BE2C (cell line): ENCODE measurements around the gene SPATA2L.
"Not testable (repeated sequence)": the region's sequence is repeated elsewhere in the genome, so short reads cannot be mapped to it uniquely, and the experiment has no call there.

Experiments
- DNase-seq: peaks from one replicate; pipeline ENCODE4 v3.0.0-alpha.2; 2020
- H3K27me3 ChIP-seq: fragments of 250-450 bp; sonication (Bioruptor Pico); 2 replicates; pipeline ENCODE4 v1.5.1; 2020; ENCODE audit warnings: mild to moderate bottlenecking
- H3K36me3 ChIP-seq: fragments of 250-450 bp; sonication (Bioruptor Pico); 2 replicates; pipeline ENCODE4 v1.5.1; 2020; ENCODE audit warnings: mild to moderate bottlenecking
- H3K4me1 ChIP-seq: fragments of 250-450 bp; sonication (Bioruptor Pico); 2 replicates; pipeline ENCODE4 v1.5.1; 2020
- H3K4me3 ChIP-seq: 2 replicates; pipeline ENCODE4 v1.5.1; 2011; ENCODE audit warnings: low read depth, low read length
- H3K9me3 ChIP-seq: fragments of 250-450 bp; sonication (Bioruptor Pico); 2 replicates; pipeline ENCODE4 v1.5.1; 2020
- TF ChIP-seq, protein P1 (sequence below): IDR thresholded peaks from 2 replicates; pipeline ENCODE4 v1.5.1; 2012; ENCODE audit warnings: mild to moderate bottlenecking, low read depth, low read length

The SPATA2L gene

GRCh38 chr16:89691986-89692569 is 9.4 kb downstream of the SPATA2L start:
- Histone ChIP-seq H3K4me3 (no peak overlapping the region), H3K9me3 (no peaks in the 10 kb centered on the region), H3K4me1 (peaks cover 6% of the 10 kb centered on the region), H3K27me3 (no peaks in the 10 kb centered on the region), H3K36me3 (peaks cover 47% of the 10 kb centered on the region)
- TF ChIP-seq, protein P1, sequence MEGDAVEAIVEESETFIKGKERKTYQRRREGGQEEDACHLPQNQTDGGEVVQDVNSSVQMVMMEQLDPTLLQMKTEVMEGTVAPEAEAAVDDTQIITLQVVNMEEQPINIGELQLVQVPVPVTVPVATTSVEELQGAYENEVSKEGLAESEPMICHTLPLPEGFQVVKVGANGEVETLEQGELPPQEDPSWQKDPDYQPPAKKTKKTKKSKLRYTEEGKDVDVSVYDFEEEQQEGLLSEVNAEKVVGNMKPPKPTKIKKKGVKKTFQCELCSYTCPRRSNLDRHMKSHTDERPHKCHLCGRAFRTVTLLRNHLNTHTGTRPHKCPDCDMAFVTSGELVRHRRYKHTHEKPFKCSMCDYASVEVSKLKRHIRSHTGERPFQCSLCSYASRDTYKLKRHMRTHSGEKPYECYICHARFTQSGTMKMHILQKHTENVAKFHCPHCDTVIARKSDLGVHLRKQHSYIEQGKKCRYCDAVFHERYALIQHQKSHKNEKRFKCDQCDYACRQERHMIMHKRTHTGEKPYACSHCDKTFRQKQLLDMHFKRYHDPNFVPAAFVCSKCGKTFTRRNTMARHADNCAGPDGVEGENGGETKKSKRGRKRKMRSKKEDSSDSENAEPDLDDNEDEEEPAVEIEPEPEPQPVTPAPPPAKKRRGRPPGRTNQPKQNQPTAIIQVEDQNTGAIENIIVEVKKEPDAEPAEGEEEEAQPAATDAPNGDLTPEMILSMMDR = no peak
- DNase-seq = no peak

DNA sequence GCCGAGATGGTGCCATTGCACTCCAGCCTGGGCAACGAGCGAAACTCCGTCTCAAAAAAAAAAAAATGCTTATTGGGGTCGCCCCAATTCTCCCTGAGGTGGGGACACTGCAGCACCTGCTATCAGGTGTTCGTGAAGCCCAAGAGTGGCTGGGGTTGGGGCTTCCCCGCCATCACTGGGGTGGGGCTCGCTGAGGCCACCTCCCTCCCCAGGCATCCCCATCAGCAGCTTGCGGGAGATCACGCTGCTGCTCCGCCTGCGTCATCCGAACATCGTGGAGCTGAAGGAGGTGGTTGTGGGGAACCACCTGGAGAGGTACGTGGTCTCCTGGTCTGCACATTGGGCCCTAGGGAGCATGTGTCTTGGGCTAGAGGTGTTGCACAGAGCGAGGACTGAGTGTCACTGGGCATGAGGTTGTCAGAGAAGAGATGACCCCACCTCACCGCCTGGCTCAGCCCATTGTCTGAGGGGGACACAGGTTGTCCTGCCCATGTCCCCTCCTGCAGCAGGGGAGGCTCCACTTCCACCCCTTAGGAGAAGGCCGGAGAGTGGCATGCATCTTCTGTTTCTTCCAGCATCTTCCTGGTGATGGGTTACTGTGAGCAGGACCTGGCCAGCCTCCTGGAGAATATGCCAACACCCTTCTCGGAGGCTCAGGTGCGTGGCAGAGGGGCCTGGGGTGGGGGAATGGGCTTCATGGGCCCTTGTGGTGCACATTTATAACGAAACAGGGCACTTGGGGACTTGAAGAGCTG is 10.1 kb downstream of the SPATA2L start:
- no peaks in the 10 kb centered on the region; the same call in 1 of the 2 replicates for H3K4me1 ChIP-seq
- TF ChIP-seq, protein P1 = no peak

GRCh38 chr16:89690392-89690901 is 11.1 kb downstream of the SPATA2L start:
- Histone ChIP-seq H3K36me3 (peaks cover 32% of the 10 kb centered on the region), H3K4me1 (no peaks in the 10 kb centered on the region; the same call in 1 of the 2 replicates), H3K4me3 (no peak overlapping the region), H3K27me3 (no peaks in the 10 kb centered on the region), H3K9me3 (no peaks in the 10 kb centered on the region)
- TF ChIP-seq, protein P1 = no peak
- DNase-seq = no peak

More for the DNA sequence above, 10.1 kb downstream of the SPATA2L start:
- no peaks in the 10 kb centered on the region for H3K9me3 ChIP-seq
- no peak overlapping the region for H3K4me3 ChIP-seq
- H3K27me3 ChIP-seq = no peaks in the 10 kb centered on the region
- H3K36me3 ChIP-seq = peaks cover 40% of the 10 kb centered on the region
- DNase-seq = no peak

DNA sequence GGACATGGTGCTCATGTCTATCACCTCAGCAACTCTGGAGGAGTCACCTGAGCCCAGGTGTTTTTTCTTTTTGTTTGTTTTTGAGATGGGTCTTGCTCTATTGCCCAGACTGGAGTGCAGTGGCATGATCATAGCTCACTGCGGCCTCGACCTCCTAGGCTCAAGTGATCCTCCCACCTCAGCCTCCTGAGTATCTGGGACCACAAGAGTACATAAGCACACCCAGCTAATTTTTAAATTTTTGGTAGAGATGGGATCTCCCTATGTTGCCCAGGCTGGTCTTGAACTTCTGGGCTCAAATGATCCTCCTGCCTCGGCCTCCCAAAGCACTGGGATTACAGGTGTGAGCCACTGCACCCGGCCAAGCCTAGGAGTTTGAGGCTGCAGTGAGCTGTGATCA is 11.9 kb downstream of the SPATA2L start:
- H3K36me3 ChIP-seq = peaks cover 30% of the 10 kb centered on the region
- H3K9me3 ChIP-seq, DNase-seq, H3K4me3 ChIP-seq, H3K4me1 ChIP-seq, H3K27me3 ChIP-seq: not testable (repeated sequence)

- H3K4me3 ChIP-seq = no peak overlapping the region
- TF ChIP-seq, protein P1 = no peak
Measured at GRCh38 chr16:89689142-89689541, 12.4 kb downstream of the SPATA2L start.

GRCh38 chr16:89688395-89688794 is 13.1 kb downstream of the SPATA2L start:
- H3K4me1 ChIP-seq = no peaks in the 10 kb centered on the region; the same call in 1 of the 2 replicates
- peaks cover 22% of the 10 kb centered on the region for H3K36me3 ChIP-seq
- H3K9me3 ChIP-seq = no peaks in the 10 kb centered on the region
- TF ChIP-seq, protein P1 = no peak
- DNase-seq = no peak
- H3K27me3 ChIP-seq = no peaks in the 10 kb centered on the region
- H3K4me3 ChIP-seq = no peak overlapping the region

More at GRCh38 chr16:89689142-89689541, 12.4 kb downstream of the SPATA2L start:
- no peak for DNase-seq
- Histone ChIP-seq H3K4me1 (no peaks in the 10 kb centered on the region; the same call in 1 of the 2 replicates), H3K27me3 (no peaks in the 10 kb centered on the region), H3K9me3 (no peaks in the 10 kb centered on the region), H3K36me3 (peaks cover 30% of the 10 kb centered on the region)
